ENCODE results near the gene PTCRA.
"Not testable (repeated sequence)": the region's sequence is repeated elsewhere in the genome, so short reads cannot be mapped to it uniquely, and the experiment has no call there.

PTCRA gene

GRCh38 chr6:42879372-42880239, 36.2 kb upstream of the PTCRA start, which contains the start of gene RPL7L1:
TSS of gene RPL7L1 (plus strand) at chr6:42879616. CDS start at chr6:42879911, 295 bp downstream.
- H3K4me1 ChIP-seq: peaks cover 0 to 28% (median 14%) of the 10 kb centered on the region in 4 donors
- no peaks in the 10 kb centered on the region for H3K9me3 ChIP-seq
- peak; percentile 13 to 46 for TF ChIP-seq CTCF (IDR thresholded peaks at IDR 0.05)
- peak within 1 kb of the TSS; percentile 87 to 94 for H3K27ac ChIP-seq
- no peaks in the 10 kb centered on the region for H3K27me3 ChIP-seq
- H3K4me3 ChIP-seq: peak within 1 kb of the TSS; percentile 58 to 67
- peak; percentile 88 to 91 for DNase-seq
- intact Hi-C loops (cut with DNase I; ENCODE audit: low total_unique reads): loop anchor here (5.0 kb wide), 2 partner anchors 152 to 217 kb away; no protein-coding TSS in a partner anchor
- H3K36me3 ChIP-seq: peaks cover 14 to 29% (median 29%) of the 10 kb centered on the region in 3 donors

- H3K9me3 ChIP-seq; H3K27me3 ChIP-seq; intact Hi-C loops (cut with DNase I; ENCODE audit: low total_unique reads); DNase-seq: not testable (repeated sequence)
- Histone ChIP-seq H3K36me3 (peaks cover 21 to 37% (median 37%) of the 10 kb centered on the region in 3 donors), H3K4me3 (peak overlapping the region; percentile 58 to 67), H3K4me1 (peaks cover 0 to 28% (median 14%) of the 10 kb centered on the region in 4 donors), H3K27ac (peak overlapping the region; percentile 87 to 94)
Measured at GRCh38 chr6:42880240-42880817, 35.5 kb upstream of the PTCRA start.

- H3K27me3 ChIP-seq; intact Hi-C loops (cut with DNase I; ENCODE audit: low total_unique reads); DNase-seq; H3K9me3 ChIP-seq: not testable (repeated sequence)
- peak overlapping the region; percentile 87 to 94 for H3K27ac ChIP-seq
- H3K36me3 ChIP-seq: peaks cover 27 to 42% (median 42%) of the 10 kb centered on the region in 3 donors
- H3K4me1 ChIP-seq: peaks cover 0 to 28% (median 14%) of the 10 kb centered on the region in 4 donors
- peak overlapping the region; percentile 58 to 67 for H3K4me3 ChIP-seq
Measured at GRCh38 chr6:42880871-42881270, 35.0 kb upstream of the PTCRA start.

GRCh38 chr6:42885702-42886101, 30.2 kb upstream of the PTCRA start:
- no peaks in the 10 kb centered on the region for H3K27me3 ChIP-seq
- TF ChIP-seq CTCF (IDR thresholded peaks at IDR 0.05): no peak
- no peak overlapping the region for H3K4me3 ChIP-seq
- peaks cover 35 to 70% (median 56%) of the 10 kb centered on the region in 3 donors for H3K36me3 ChIP-seq
- intact Hi-C loops (cut with DNase I; ENCODE audit: low total_unique reads): no loop called here
- H3K4me1 ChIP-seq: peaks cover 0 to 23% (median 9%) of the 10 kb centered on the region in 4 donors
- H3K27ac ChIP-seq: no peak overlapping the region
- no peaks in the 10 kb centered on the region for H3K9me3 ChIP-seq
- DNase-seq: no peak

- intact Hi-C loops (cut with DNase I; ENCODE audit: low total_unique reads); H3K9me3 ChIP-seq; H3K4me3 ChIP-seq; DNase-seq; H3K27me3 ChIP-seq; H3K27ac ChIP-seq: not testable (repeated sequence)
- Histone ChIP-seq H3K36me3 (peaks cover 35 to 55% (median 41%) of the 10 kb centered on the region in 3 donors), H3K4me1 (peaks cover 0 to 16% (median 9%) of the 10 kb centered on the region in 4 donors)
Measured at GRCh38 chr6:42888201-42888600, 27.7 kb upstream of the PTCRA start.

- intact Hi-C loops (cut with DNase I; ENCODE audit: low total_unique reads): no loop called here
- Histone ChIP-seq H3K36me3 (peaks cover 19 to 38% (median 25%) of the 10 kb centered on the region in 3 donors), H3K27me3 (no peaks in the 10 kb centered on the region), H3K27ac (peak overlapping the region; percentile 88 to 96), H3K9me3 (no peaks in the 10 kb centered on the region), H3K4me3 (peak overlapping the region; percentile 74 to 94), H3K4me1 (peaks cover 0 to 16% (median 9%) of the 10 kb centered on the region in 4 donors)
- no peak for TF ChIP-seq CTCF (IDR thresholded peaks at IDR 0.05)
- DNase-seq: no peak
Measured at GRCh38 chr6:42889815-42890214, 26.0 kb upstream of the PTCRA start.
